Panc1 (cell line): ENCODE data around the gene OGDH. TPM values are rescaled to one million over a fixed set of nuclear protein-coding genes. Genes with fewer than 3 reads are reported as not detected.
A peak's percentile ranks its signal among the peaks of the same experiment; 100 is the strongest.

Experiments used
- ATAC-seq: fragments of 200-7000 bp; cut with Tn5 transposase; 2 replicates; pipeline ENCODE4 v1.9.1; 2020; ENCODE audit warnings: mild to moderate bottlenecking, moderate library complexity
- BruUV-seq: library from RNA; stranded (reverse); fragments of 400-500 nt; replicated peaks from 2 replicates; lab custom pipeline; 2021; lab: Mats Ljungman, UMichigan
- CTCF ChIA-PET: fragments of 300-600 bp; sonication (Branson Sonifier 250); formaldehyde crosslinking; loops from one replicate; lab custom pipeline; 2022; ENCODE audit warnings: antibody characterized with exemption; lab: Charles Lee
- POLR2A ChIA-PET: fragments of 300-600 bp; sonication (Branson Sonifier 250); formaldehyde crosslinking; loops from one replicate; lab custom pipeline; 2022; ENCODE audit warnings: antibody characterized with exemption; lab: Charles Lee
- DNase-seq: peaks from one replicate; pipeline ENCODE4 v3.0.0-alpha.2; 2010; ENCODE audit warnings: low read depth, low spot score
- H3K27ac ChIP-seq: 2 replicates; pipeline ENCODE4 v1.5.1; 2011; ENCODE audit warnings: mild to moderate bottlenecking, low read length, inconsistent platforms
- H3K27me3 ChIP-seq: fragments of 200-500 bp; sonication (Bioruptor generic); 2 replicates; pipeline ENCODE4 v1.6.0; 2014; ENCODE audit warnings: low read length, inconsistent platforms; ENCODE audit not compliant: control insufficient read depth, insufficient read depth
- H3K36me3 ChIP-seq: fragments of 200-500 bp; sonication (Bioruptor generic); 2 replicates; pipeline ENCODE4 v1.5.1; 2014; ENCODE audit warnings: inconsistent platforms, mild to moderate bottlenecking, low read length, moderate library complexity; ENCODE audit not compliant: control insufficient read depth, insufficient read depth
- H3K4me1 ChIP-seq: 2 replicates; pipeline ENCODE4 v1.5.1; 2011; ENCODE audit warnings: inconsistent platforms, mild to moderate bottlenecking, low read length, moderate library complexity; ENCODE audit not compliant: control insufficient read depth, insufficient read depth
- H3K4me3 ChIP-seq, 2 experiments: 2 replicates each; pipeline ENCODE4 v1.5.1; 2011 to 2012; ENCODE audit warnings: low read depth in 2 of 2, low read length in 2 of 2, mild to moderate bottlenecking in 2 of 2, inconsistent platforms in 1 of 2, moderate library complexity in 1 of 2
- H3K9me3 ChIP-seq: fragments of 200-500 bp; sonication (Bioruptor generic); 2 replicates; pipeline ENCODE4 v1.5.1; 2014; ENCODE audit warnings: low read depth, mild to moderate bottlenecking, inconsistent platforms, low read length, moderate library complexity; ENCODE audit not compliant: control insufficient read depth, insufficient read depth
- CTCF ChIP-seq: fragments of 450-650 bp; IDR thresholded peaks from 2 replicates; pipeline ENCODE4 v1.5.1; 2017; ENCODE audit warnings: mild to moderate bottlenecking
- POLR2AphosphoS5 ChIP-seq: IDR thresholded peaks from 2 replicates; pipeline ENCODE4 v1.6.1; 2012; ENCODE audit warnings: mild to moderate bottlenecking, low read depth, low read length, moderate library complexity
- SIN3A ChIP-seq: IDR thresholded peaks from 2 replicates; pipeline ENCODE4 v1.6.1; 2012; ENCODE audit warnings: low read depth, mild to moderate bottlenecking, low read length, moderate library complexity, borderline replicate concordance; ENCODE audit not compliant: insufficient read depth
- TCF7L2 ChIP-seq: IDR thresholded peaks from 2 replicates; pipeline ENCODE4 v1.6.1; 2011; ENCODE audit warnings: mild to moderate bottlenecking, low read depth, low read length, inconsistent platforms
- in situ Hi-C: cut with HindIII; loops from 2 replicates; pipeline ENCODE4 v1.10.0; 2016; ENCODE audit warnings: low sequenced_read_pairs, low pct_unique_long_range_greater_than_20kb
- intact Hi-C: fragments of 100-400 bp; cut with micrococcal nuclease; formaldehyde crosslinking; loops from one replicate; pipeline ENCODE4 v1.10.0; 2022; ENCODE audit not compliant: unreplicated experiment
- total RNA-seq: library from RNA; stranded (reverse); gene quantifications from one replicate; pipeline ENCODE4 v1.2.1, GENCODE V29; 2021; ENCODE audit not compliant: unreplicated experiment
- TF ChIP-seq, protein P1 (sequence below), 2 experiments: IDR thresholded peaks; 2 replicates each; pipeline ENCODE4 v1.6.1; 2011 to 2012; ENCODE audit warnings: low read depth in 2 of 2, control low read depth in 1 of 2, low read length in 1 of 2, mild to moderate bottlenecking in 1 of 2, moderate library complexity in 1 of 2; ENCODE audit not compliant: insufficient read depth in 1 of 2

The OGDH gene
- total RNA-seq, 1 experiment from 2014 or later: 166 TPM

GRCh38 chr7:44574287-44574872 lies 32.0 kb upstream of the OGDH start:
- ATAC-seq (no peak), DNase-seq (no peak)
- no peak for TF ChIP-seq POLR2AphosphoS5
- no peak for TF ChIP-seq SIN3A
- TF ChIP-seq CTCF: no peak
- TF ChIP-seq, protein P1, sequence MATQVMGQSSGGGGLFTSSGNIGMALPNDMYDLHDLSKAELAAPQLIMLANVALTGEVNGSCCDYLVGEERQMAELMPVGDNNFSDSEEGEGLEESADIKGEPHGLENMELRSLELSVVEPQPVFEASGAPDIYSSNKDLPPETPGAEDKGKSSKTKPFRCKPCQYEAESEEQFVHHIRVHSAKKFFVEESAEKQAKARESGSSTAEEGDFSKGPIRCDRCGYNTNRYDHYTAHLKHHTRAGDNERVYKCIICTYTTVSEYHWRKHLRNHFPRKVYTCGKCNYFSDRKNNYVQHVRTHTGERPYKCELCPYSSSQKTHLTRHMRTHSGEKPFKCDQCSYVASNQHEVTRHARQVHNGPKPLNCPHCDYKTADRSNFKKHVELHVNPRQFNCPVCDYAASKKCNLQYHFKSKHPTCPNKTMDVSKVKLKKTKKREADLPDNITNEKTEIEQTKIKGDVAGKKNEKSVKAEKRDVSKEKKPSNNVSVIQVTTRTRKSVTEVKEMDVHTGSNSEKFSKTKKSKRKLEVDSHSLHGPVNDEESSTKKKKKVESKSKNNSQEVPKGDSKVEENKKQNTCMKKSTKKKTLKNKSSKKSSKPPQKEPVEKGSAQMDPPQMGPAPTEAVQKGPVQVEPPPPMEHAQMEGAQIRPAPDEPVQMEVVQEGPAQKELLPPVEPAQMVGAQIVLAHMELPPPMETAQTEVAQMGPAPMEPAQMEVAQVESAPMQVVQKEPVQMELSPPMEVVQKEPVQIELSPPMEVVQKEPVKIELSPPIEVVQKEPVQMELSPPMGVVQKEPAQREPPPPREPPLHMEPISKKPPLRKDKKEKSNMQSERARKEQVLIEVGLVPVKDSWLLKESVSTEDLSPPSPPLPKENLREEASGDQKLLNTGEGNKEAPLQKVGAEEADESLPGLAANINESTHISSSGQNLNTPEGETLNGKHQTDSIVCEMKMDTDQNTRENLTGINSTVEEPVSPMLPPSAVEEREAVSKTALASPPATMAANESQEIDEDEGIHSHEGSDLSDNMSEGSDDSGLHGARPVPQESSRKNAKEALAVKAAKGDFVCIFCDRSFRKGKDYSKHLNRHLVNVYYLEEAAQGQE (IDR thresholded peaks at IDR 0.05; ENCODE audit: insufficient read depth in 1 of 2, low read depth in 2 of 2, low read length in 1 of 2): no peak
- TF ChIP-seq TCF7L2: no peak
- no peaks in the 10 kb centered on the region for H3K27me3 ChIP-seq
- peak overlapping the region; percentile 91 to 94 for H3K4me3 ChIP-seq
- intact Hi-C loops: no loop called here
- CTCF ChIA-PET: no interaction called here
- peaks cover 17% of the 10 kb centered on the region for H3K4me1 ChIP-seq
- H3K27ac ChIP-seq: peak overlapping the region; percentile 96
- H3K9me3 ChIP-seq: no peaks in the 10 kb centered on the region
- H3K36me3 ChIP-seq: peaks cover 35% of the 10 kb centered on the region
- in situ Hi-C loops: no loop called here
- POLR2A ChIA-PET: interaction anchor here (0.6 to 1.0 kb wide), 5 partner anchors 8 to 420 kb away, joined by 3 to 7 read pairs (median 3); partner anchors contain the start of gene TMED4
- TSS peak; percentile 90 for BruUV-seq

GRCh38 chr7:44575054-44575453 lies 31.4 kb upstream of the OGDH start:
- DNase-seq: no peak
- peak overlapping the region; percentile 96 for H3K27ac ChIP-seq
- no peaks in the 10 kb centered on the region for H3K9me3 ChIP-seq
- peak overlapping the region; percentile 91 to 94 for H3K4me3 ChIP-seq
- TF ChIP-seq TCF7L2 (no peak), SIN3A (no peak), CTCF (no peak), POLR2AphosphoS5 (no peak)
- TF ChIP-seq, protein P1 (IDR thresholded peaks at IDR 0.05; ENCODE audit: insufficient read depth in 1 of 2, low read depth in 2 of 2, low read length in 1 of 2): no peak
- ChIA-PET CTCF (no interaction called here), POLR2A (interaction anchor here (0.5 to 0.7 kb wide), 2 partner anchors 22 to 203 kb away, joined by 3 to 4 read pairs; no protein-coding TSS in a partner anchor)
- ATAC-seq: no peak
- H3K36me3 ChIP-seq: peaks cover 34% of the 10 kb centered on the region
- no peaks in the 10 kb centered on the region for H3K27me3 ChIP-seq
- H3K4me1 ChIP-seq: peaks cover 17% of the 10 kb centered on the region
- in situ Hi-C loops (no loop called here), intact Hi-C loops (no loop called here)
- BruUV-seq: no TSS peak
